GM19351 (cell line): ENCODE results near the gene FGD4.

Source experiments
- ATAC-seq: cut with Tn5 transposase; IDR thresholded peaks from one replicate; pipeline ENCODE4 v1.9.1; 2021; ENCODE audit warnings: mild to moderate bottlenecking, moderate library complexity; ENCODE audit not compliant: unreplicated experiment

FGD4 gene

GRCh38 chr12:32402946-32403345, 3.6 kb downstream of the FGD4 start:
- no peak for ATAC-seq

DNA sequence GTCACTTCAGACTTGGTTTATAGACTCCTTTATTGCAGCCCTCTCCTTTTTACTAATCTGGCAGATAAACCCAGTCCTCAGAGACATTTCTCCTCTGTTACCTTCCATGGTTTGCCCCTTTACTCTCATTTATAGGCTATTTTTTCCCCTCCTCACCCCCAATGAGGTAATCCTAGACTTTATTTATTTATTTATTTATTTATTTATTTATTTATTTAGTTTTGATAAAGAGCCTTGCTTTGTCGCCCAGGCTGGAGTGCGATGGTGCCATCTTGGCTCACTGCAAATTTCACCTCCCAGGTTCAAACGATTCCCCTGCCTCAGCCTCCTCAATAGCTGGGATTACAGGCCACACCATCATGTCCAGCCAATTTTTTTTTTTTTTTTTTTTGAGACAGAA, 8.4 kb downstream of the FGD4 start:
- ATAC-seq = no peak

DNA sequence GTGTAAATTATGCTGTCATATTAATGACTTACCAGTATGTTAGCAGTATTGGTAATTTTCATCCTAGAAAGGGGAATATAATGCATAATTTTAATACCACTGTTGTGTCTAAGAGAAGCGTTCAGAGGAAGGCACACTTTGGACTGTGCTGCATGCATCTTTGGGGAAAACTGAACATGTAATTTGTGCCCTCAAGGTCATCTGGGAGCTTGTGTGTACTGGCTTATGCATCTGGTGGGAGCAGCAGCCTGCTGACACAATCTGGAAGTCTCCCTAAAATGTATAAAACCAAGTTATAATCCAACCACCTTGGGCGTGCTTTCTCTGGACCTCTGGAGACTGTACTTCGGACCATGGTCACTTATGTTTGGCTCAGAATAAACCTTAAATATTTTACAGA, 14.1 kb downstream of the FGD4 start:
- no peak for ATAC-seq

DNA sequence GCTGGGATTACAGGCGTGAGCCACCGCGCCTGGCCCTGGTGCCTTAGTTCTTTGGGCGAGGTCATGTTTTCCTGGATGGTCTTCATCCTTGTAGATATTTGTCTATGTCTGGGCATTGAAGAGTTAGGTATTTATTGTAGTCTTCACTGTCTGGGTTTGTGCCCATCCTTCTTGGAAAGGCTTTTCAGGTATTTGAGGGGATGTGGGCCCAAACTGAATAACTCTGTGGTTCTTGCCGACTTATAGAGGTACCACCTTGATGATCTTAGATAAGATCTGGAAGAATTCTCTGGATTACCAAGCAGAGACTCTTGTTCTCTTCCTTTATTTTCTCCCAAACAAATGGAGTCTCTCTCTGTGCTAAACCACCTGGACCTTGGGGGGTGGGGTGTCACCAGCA, 18.9 kb downstream of the FGD4 start:
- no peak for ATAC-seq

GRCh38 chr12:32418903-32419519, 19.7 kb downstream of the FGD4 start:
- no peak for ATAC-seq

DNA sequence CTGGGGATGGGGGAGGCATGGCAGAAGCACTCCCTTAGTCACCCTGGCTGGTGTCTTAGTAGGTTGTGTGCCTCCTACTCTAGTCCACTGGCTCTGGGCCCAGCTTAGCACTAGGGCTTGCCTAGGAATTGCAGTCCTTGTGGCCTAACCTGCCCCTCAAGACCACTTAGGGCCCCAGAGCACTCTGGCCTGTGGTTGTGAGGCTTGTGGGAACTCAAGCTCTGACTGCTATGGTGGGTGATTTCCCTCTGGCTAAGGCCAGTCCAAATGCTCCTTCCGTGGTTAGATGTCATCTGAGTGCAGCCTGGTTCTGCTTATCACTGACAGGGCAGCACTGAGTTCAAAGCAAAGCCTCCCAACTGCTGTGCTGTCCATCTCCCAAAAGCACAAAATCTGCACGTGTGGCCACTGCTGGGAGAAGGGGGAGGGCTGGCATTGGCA, 20.2 kb downstream of the FGD4 start:
- peak; percentile 77 for ATAC-seq

- no peak for ATAC-seq
Measured at GRCh38 chr12:32420356-32420755, 21.0 kb downstream of the FGD4 start.

- ATAC-seq = no peak
Measured at GRCh38 chr12:32423559-32423958, 24.2 kb downstream of the FGD4 start.

- ATAC-seq = no peak
Measured at GRCh38 chr12:32431025-32431424, 31.7 kb downstream of the FGD4 start.

GRCh38 chr12:32435921-32436705, 36.8 kb downstream of the FGD4 start:
- no peak for ATAC-seq

GRCh38 chr12:32437095-32437515, 37.7 kb downstream of the FGD4 start:
- no peak for ATAC-seq

DNA sequence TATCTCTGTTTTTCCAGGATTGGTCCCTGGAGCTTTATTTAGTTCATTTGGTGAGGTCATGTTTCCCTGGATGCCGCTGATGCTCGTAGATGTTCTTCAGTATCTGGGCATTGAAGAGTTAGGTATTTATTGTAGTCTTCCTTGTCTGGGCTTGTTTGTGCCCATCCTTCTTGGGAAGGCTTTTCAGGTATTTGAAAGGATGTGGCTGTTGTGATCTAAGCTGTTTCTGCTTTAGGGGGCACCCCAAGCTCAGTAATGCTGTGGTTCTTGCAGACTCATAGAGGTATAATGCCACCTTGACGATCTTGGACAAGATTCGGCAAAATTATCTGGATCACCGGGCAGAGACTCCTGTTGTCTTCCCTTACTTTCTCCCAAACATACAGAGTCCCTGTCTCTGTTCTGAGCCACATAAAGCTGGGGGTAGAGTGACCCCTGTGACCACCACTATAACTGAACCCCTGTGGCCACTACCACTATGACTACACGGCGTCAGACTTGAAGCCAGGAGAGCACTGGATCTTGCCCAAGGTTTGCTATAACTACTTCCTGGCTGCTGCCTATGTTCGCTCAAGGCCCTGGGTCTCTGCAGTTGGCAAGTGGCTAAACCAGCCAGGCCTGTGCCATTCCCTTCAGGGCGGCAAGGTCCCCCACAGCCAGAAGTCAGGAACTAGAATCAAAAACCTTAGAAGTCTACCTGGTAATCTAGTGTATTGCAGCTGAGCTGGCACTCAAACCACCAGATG, 40.9 kb downstream of the FGD4 start:
- no peak for ATAC-seq

DNA sequence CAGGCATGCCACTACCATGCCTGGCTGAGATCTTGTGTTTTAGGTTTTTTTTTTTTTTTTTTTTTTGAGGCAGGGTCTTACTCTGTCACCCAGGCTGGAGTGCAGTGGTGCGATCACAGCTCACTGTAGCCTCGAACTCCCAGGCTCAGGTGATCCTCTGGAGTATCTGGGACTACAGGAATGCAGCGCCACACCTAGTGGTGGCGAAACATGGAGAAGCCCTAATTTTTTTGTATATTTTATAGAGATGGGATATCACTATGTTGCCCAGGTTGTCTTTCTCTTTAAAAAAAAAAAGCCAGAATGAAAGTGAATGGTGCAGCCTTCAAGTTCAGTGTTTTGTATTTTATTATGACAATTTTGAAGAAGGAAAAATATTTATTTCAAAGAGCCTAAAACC, 44.1 kb downstream of the FGD4 start:
- no peak for ATAC-seq

DNA sequence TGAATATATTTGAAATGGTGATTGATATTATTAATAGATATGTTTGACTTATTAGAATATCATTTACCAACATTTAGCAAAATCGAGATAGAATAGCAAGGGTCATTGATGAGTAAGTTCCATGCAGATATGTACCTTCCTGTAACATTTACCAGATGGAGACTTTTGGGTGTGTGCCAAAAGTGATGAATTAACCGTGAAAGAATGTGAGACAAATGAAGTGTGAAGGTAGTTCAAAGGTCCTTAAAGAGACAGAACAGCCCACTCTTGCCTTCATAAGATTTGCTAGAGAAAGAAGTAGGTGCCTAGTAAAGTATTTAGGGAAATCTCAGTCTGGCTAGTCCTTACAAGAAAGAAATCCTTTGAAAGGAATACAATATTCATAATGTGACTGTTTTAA, 45.5 kb downstream of the FGD4 start:
- ATAC-seq = no peak

DNA sequence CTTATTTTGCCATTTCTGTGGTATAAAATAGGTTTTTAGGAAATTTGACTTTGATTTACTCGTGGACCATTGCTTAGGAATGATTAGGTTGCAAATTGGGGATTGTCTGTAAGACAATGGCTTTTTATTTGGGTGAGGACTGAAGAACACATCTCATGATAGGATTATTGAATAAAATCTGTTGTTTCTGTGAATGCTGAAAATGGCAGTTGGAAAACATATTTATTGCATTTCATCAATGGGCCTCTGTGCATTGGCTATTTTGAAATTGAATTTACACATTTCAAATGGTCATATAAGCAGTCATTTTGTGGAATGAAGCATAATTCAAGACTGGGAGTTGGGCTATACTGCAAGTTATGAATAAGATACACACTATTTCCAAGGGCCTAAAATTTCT, 46.0 kb downstream of the FGD4 start:
- no peak for ATAC-seq

- ATAC-seq = no peak
Measured at GRCh38 chr12:32446316-32447119, 47.2 kb downstream of the FGD4 start.

- no peak for ATAC-seq
Measured at GRCh38 chr12:32448586-32448985, 49.2 kb downstream of the FGD4 start.

DNA sequence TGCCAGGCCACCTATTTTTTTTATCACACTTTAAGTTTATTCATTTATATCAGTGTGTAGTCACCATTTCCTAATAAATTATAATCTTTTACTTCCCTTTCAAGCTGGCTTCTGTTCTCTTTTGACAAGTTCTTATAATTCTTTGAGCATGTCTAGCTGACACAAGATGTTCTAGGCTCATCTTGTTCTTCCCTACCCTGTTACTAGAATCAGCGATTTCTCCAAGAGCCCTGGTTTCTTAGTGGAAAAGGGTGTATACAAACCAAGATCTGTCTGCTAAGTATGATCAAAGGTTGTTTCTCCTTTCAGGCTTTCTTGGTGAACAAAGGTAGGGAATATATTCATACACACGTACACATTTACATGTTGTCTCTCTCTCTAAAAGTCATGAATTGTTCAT, 51.0 kb downstream of the FGD4 start:
- no peak for ATAC-seq

- ATAC-seq = no peak
Measured at GRCh38 chr12:32450768-32451167, 51.4 kb downstream of the FGD4 start.

GRCh38 chr12:32451816-32452215, 52.5 kb downstream of the FGD4 start:
- ATAC-seq = no peak

DNA sequence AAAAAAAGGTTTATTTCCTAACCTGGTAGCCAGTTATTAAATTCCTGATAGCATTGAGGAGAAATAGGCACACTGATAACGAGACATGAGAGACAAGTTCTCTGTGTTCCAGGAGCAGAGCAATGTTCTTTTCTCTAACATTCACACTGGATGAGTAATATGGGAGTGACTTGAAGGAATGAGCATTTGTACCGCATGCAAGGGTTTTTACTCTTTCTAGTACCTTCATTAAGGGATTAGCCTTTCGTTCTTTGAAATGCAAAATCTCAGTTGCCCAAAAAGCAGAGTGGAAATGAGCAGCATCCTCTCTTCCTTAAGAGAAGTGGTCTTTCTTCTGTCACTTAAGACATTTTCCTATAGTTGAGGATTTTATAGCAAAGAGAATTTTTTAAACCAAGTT, 54.7 kb downstream of the FGD4 start:
- ATAC-seq = no peak
